Uterus (tissue), 4 donors: ENCODE data around the gene TNFAIP2. TPM values are rescaled to one million over a fixed set of nuclear protein-coding genes. Genes with fewer than 3 reads are reported as not detected.
A peak's percentile ranks its signal among the peaks of the same experiment; 100 is the strongest.

Experiments
- DNase-seq, 2 donors: peaks; one replicate each; pipeline ENCODE4 v3.0.0-alpha.2; 2019 to 2020
- H3K27ac ChIP-seq, 2 donors: fragments of 200-600 bp; sonication (generic); 1 replicate in 1 of 2; 2 replicates in 1 of 2; pipeline ENCODE4 v1.5.1; 2016 to 2018
- H3K27me3 ChIP-seq, 2 donors: fragments of 200-600 bp; sonication (generic); one replicate each; pipeline ENCODE4 v1.5.1; 2018 to 2019; ENCODE audit warnings: control low read depth in 1 of 2
- H3K36me3 ChIP-seq, 2 donors: fragments of 200-600 bp; sonication (generic); one replicate each; pipeline ENCODE4 v1.5.1; 2019; ENCODE audit warnings: control low read depth in 1 of 2
- H3K4me1 ChIP-seq, 2 donors: fragments of 200-600 bp; sonication (generic); one replicate each; pipeline ENCODE4 v1.5.1; 2018 to 2019; ENCODE audit warnings: control low read depth in 1 of 2
- H3K4me3 ChIP-seq, 2 donors: fragments of 200-600 bp; sonication (generic); 1 replicate in 1 of 2; 2 replicates in 1 of 2; pipeline ENCODE4 v1.5.1; 2018 to 2019; ENCODE audit warnings: mild to moderate bottlenecking in 1 of 2
- H3K9me3 ChIP-seq, 2 donors: fragments of 200-600 bp; sonication (generic); one replicate each; pipeline ENCODE4 v1.5.1; 2019; ENCODE audit warnings: control low read depth in 1 of 2
- CTCF ChIP-seq, 4 experiments: fragments of 200-600 bp in 2 of 4; fragments of 450-650 bp in 2 of 4; sonication (generic) in 2 of 4; IDR thresholded peaks; one replicate each; pipeline ENCODE4 v1.5.1; 2016 to 2019; ENCODE audit warnings: antibody characterized with exemption in 4 of 4, mild to moderate bottlenecking in 2 of 4, moderate library complexity in 1 of 4
- POLR2A ChIP-seq, 2 donors: fragments of 450-650 bp; IDR thresholded peaks; one replicate each; pipeline ENCODE4 v1.6.1; 2016; ENCODE audit warnings: antibody characterized with exemption in 2 of 2, mild to moderate bottlenecking in 1 of 2, moderate library complexity in 1 of 2
- intact Hi-C: fragments of 100-400 bp; cut with DNase I; formaldehyde crosslinking; loops from one replicate; pipeline ENCODE4 v1.15.1; 2023; ENCODE audit warnings: low total_unique reads
- total RNA-seq, 4 donors: library from RNA; depleted of rRNA in 3 of 4; stranded (reverse); fragments of >200 nt in 3 of 4; gene quantifications; one replicate each; pipeline versions ENCODE4 v1.1.0 to v1.2.4, GENCODE V29; 2014 to 2023
- donor health status: DM: yes; HTN: yes; CAD: no.

The TNFAIP2 gene
- total RNA-seq, 4 donors from 2014 or later = 29.4 to 81.4 (median 60.6) TPM

- H3K9me3 ChIP-seq = no peaks in the 10 kb centered on the region
- H3K4me1 ChIP-seq = peaks cover 0 to 27% of the 10 kb centered on the region in 2 donors
- H3K27ac ChIP-seq = peak overlapping the region; percentile 90 to 92
- no peak overlapping the region for H3K4me3 ChIP-seq
- peak in 1 of 2 donors; percentile 20 for DNase-seq
- TF ChIP-seq CTCF (IDR thresholded peaks at IDR 0.05) (no peak), POLR2A (IDR thresholded peaks at IDR 0.05) (no peak)
- intact Hi-C loops = no loop called here
- no peaks in the 10 kb centered on the region for H3K27me3 ChIP-seq
- H3K36me3 ChIP-seq = no peaks in the 10 kb centered on the region
These were observed 2.1 kb downstream of the TNFAIP2 start for GRCh38 chr14:103125098-103126070.

- peak overlapping the region; percentile 65 to 72 for H3K27ac ChIP-seq
These were observed 3.0 kb downstream of the TNFAIP2 start for GRCh38 chr14:103126088-103126872.

GRCh38 chr14:103126873-103127304, 3.6 kb downstream of the TNFAIP2 start:
- intact Hi-C loops = no loop called here
- peak overlapping the region in 1 of 2 donors; percentile 30 for H3K4me3 ChIP-seq
- H3K27ac ChIP-seq = peak overlapping the region; percentile 65 to 72
- peaks cover 0 to 28% of the 10 kb centered on the region in 2 donors for H3K4me1 ChIP-seq
- TF ChIP-seq CTCF (IDR thresholded peaks at IDR 0.05) (peak in 3 of 4 experiments; percentile 32 to 75 (median 34)), POLR2A (IDR thresholded peaks at IDR 0.05) (peak in 1 of 2 donors; percentile 21)
- DNase-seq = peak; percentile 48 to 60
- H3K36me3 ChIP-seq = no peaks in the 10 kb centered on the region
- no peaks in the 10 kb centered on the region for H3K9me3 ChIP-seq
- no peaks in the 10 kb centered on the region for H3K27me3 ChIP-seq

More at GRCh38 chr14:103126088-103126872, 3.0 kb downstream of the TNFAIP2 start:
- TF ChIP-seq POLR2A (IDR thresholded peaks at IDR 0.05) = no peak
- no peak for TF ChIP-seq CTCF (IDR thresholded peaks at IDR 0.05)
- Histone ChIP-seq H3K27me3 (no peaks in the 10 kb centered on the region), H3K4me3 (peak overlapping the region in 1 of 2 donors; percentile 30), H3K9me3 (no peaks in the 10 kb centered on the region), H3K36me3 (no peaks in the 10 kb centered on the region), H3K4me1 (peaks cover 0 to 31% of the 10 kb centered on the region in 2 donors)
- peak; percentile 17 to 36 for DNase-seq
- intact Hi-C loops = no loop called here

GRCh38 chr14:103127356-103127755, 4.1 kb downstream of the TNFAIP2 start:
- TF ChIP-seq CTCF (IDR thresholded peaks at IDR 0.05) (no peak), POLR2A (IDR thresholded peaks at IDR 0.05) (no peak)
- Histone ChIP-seq H3K9me3 (no peaks in the 10 kb centered on the region), H3K4me1 (peaks cover 0 to 23% of the 10 kb centered on the region in 2 donors), H3K27ac (peak overlapping the region; percentile 47 to 65), H3K4me3 (no peak overlapping the region), H3K27me3 (no peaks in the 10 kb centered on the region), H3K36me3 (no peaks in the 10 kb centered on the region)
- DNase-seq = peak in 1 of 2 donors; percentile 27
- intact Hi-C loops = no loop called here
